T-helper 2 cell (primary cell): Measurements from ENCODE around the gene LMX1B.

Source experiments
- DNase-seq, 5 experiments: peaks; one replicate each; pipeline versions ENCODE4 v3.0.0 to v3.0.0-alpha.2; 2012 to 2022

The LMX1B gene

GRCh38 chr9:126619361-126620135 lies 5.8 kb downstream of the LMX1B start:
- no peak for DNase-seq

DNA sequence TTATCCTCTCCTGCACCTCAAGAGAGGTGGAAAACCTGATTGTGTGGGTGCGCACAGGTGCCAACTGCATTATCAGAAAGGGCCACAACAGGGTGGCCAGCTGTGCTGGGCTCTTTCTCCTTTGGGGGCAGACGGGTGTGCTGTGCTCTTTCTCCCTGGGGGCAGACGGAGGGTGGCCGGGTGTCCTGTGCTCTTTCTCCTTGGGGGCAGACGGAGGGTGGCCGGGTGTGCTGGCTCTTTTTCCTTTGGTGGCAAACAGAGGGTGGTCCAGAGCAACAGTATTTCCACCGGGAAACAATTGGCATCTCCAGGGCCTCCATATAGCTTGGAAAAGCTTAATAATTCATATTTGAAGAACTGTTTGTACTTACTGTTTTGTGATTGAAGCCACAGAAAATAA lies 6.8 kb downstream of the LMX1B start:
- DNase-seq, result no peak

- no peak for DNase-seq
These were observed 7.6 kb downstream of the LMX1B start for GRCh38 chr9:126621061-126621918.

GRCh38 chr9:126621919-126622735 lies 8.4 kb downstream of the LMX1B start:
- no peak for DNase-seq

- DNase-seq, result no peak
These were observed 9.6 kb downstream of the LMX1B start for GRCh38 chr9:126623314-126623666.

GRCh38 chr9:126623667-126624478 lies 10.1 kb downstream of the LMX1B start:
- no peak for DNase-seq

DNA sequence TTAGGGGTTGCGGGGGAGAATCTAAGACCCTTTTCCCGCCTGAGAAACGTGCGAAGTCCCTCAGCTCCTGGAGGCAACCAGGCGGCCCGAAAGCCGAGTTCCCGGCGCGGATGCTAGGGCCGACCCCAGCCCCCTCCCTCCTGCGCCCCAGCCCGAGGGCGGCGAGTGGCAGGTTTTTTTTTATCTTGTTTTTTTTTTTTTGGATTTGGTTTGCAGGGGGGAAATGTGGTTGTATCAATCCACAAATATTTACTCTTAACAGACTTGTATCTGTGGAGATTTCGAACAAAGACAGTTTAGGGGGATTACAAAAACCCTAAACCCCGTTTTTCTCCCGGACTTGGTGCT lies 10.7 kb downstream of the LMX1B start:
- no peak for DNase-seq

GRCh38 chr9:126624912-126625311 lies 11.2 kb downstream of the LMX1B start:
- no peak for DNase-seq

- peak in 1 of 5 experiments; percentile 22 for DNase-seq
These were observed 11.8 kb downstream of the LMX1B start for GRCh38 chr9:126625329-126626126.

DNA sequence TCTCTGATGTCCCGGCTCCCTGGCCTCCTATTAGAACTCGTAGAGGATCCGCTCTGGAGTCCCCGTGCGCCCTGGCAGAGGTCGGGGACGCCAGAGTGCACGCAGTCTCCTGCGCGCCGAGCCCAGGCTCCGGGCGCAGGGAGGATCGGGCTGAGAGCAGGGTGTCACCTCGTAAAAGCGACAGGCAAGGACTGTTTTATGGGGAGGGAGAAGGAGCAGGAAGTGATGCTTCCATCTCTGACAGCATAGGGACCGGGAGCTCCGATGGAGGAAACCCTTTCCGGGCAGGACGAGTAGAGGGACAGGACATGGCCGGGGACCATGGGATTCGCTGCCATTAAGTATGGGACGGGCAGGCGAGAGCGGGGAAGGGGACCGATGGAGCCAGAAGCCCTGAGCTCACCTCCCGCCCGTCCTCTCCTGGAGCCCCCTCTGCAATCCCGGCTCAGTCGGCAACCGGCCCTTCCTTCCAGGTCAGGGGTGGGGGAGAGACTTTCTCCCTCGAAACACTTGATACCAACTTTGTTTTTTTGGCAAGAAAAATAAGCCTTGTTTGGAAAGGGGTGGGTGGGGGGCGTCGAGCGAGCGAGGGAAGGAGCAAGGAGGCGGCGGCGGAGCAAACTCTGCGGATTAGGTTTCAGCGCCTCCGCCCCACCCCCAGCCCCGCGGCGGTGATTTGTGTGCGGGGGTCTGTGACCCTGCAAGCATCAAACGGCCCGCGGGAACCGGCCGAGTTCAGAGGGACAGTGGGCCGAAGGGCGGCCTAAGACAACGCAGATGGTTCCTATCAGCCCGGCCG lies 12.6 kb downstream of the LMX1B start:
- peak in 1 of 5 experiments; percentile 21 for DNase-seq

- DNase-seq, result no peak
These were observed 13.2 kb downstream of the LMX1B start for GRCh38 chr9:126626926-126627233.

DNA sequence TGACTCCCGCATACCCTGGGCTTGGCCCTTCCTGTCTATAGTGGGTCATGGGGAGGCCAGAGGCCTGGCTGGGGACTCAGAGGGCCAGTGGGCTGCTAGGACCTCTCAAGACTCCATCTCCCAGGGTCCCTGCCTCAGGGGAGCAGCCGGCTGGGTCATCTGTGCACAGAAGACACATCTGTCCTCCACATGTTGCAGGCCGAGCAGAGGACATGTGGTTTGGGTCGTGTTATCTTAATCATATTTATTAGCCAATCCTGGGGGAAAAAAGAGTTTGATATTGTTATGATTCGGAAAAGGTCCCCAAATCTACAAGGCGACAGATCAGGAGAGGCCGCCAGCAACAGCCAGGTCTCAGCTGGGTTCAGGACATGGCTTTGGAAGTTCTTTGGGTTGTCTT lies 14.4 kb downstream of the LMX1B start:
- DNase-seq, result no peak

GRCh38 chr9:126628969-126629674 lies 15.4 kb downstream of the LMX1B start:
- no peak for DNase-seq

DNA sequence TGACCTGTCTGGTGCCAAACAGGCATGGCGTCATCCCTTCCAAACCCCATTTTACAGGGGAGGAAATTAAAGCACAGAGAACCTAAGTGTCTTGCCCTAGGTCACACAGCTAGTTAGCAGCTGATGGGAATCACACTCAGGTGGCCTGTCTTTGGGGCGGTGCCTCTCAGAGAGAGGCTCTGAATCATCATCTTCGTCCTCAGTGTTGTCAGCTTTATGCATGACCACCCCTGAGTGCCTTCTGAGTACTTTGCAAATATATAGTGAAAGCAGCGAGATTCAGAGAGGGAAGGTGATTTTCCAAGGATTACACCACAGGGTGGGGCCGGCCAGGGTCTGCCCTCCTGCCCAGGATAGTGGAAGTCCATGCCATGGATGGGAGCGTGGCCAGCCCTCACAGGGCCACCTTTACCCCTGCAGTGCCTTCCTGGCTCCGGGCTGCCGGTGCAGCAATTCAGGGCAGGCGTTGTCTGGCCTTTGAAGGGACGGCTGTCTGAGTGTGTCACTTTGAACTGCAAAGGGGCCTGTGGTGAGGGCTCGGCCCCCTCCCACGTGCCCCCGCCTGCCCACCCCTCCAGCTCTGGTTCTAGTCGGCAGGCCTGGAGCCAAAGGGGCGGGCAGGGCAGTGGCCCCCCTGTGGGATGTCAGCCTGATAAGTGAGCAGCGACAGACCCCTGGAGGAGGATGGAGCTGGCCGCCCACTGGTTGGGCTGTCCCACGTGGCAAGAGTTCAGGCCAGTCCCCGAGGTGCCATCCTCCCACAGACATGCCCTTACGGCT lies 16.9 kb downstream of the LMX1B start:
- no peak for DNase-seq

DNA sequence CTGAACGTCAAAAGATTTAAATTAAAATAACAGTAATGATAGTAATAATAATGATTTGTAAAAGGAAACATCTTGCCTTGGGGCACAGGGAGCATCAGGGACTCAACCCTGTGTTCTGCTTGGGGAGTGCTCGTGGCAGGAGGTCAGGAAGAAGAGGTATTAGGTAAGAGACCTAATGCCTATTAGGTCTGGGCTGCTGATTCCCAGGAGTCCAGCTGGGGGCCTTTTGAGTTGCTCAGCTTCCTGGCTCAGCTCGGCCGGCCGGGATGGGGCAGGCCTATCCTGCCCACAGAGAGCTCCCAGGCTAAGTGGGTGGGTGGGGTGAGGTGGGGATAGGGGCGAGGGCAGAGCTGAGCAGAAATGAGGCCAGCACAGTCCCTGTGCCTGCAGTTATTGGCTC lies 17.5 kb downstream of the LMX1B start:
- no peak for DNase-seq

GRCh38 chr9:126633881-126634558 lies 20.3 kb downstream of the LMX1B start:
- DNase-seq, result no peak

GRCh38 chr9:126635061-126635460 lies 21.3 kb downstream of the LMX1B start:
- DNase-seq, result no peak

DNA sequence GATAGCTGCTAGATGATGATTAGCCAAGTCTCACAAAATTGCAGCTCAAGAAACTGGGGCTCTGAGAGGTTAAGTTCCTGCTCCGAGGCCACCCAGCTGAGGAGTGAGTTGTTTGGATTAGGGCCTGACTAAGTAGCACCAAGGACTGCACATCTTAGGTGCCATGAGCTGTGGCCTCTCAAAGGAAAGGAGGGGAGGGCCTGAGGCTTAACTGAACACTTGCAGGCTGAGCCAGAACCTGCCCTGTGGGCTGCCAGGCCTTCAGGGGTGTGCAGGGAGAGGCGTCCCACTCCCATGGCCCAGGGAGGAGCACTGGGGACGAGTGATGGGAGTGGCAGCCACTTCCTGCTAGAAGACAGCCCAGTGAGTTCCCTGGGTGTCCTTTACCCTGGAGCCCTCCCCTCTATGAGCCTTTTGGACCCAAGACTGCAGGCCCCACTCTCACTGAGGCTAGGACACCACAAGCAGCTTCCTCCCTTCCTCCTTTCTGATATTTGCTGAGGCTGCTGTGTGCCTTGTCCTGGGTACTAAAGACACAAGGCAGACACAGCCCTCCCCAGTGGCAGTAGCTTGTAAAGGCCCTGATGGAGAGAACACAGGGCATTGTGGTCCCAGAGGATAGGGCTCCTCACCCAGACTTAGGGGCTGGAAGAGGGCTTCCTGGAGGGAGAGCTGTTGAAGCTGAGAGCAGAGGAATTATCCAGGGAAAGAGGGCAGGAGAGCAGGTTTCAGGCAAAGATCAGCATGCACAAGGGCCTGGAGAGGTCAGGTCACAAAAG lies 22.1 kb downstream of the LMX1B start:
- no peak for DNase-seq
